ENCODE data around the gene MOK. TPM values are rescaled to one million over a fixed set of nuclear protein-coding genes. Genes with fewer than 3 reads are reported as not detected.

The MOK gene
- total RNA-seq, 2 donors from 2014 or later = 60.3 to 102 TPM

DNA sequence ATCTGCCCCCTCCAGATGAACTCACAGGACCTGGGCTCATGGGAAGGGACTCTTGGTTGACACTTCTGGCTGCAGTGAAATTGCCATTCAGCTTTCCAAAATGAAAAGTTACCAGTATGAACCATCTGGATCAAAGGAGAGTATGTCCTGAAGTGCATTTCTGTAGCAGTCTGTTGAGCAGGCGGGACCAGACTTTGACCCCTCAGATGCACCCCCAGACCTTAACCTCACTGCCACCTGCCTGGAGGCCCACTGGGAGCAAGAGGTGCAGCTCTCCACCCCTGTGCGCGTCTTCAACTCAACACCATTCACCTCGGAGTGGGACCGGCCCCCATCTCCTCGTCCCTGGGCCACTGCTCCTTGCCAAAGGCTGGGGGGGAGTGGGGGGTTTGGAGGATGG is 55.0 kb downstream of the MOK start:
- no peak overlapping the region for H3K27ac ChIP-seq (ENCODE audit: low read depth, low read length)
- Mint-ChIP-seq H3K9me3 (no peaks in the 10 kb centered on the region), H3K4me1 (peaks cover 8% of the 10 kb centered on the region), H3K27ac (peak overlapping the region; percentile 23), H3K4me3 (no peak overlapping the region), H3K27me3 (ENCODE audit: insufficient read depth) (peaks cover 23% of the 10 kb centered on the region), H3K36me3 (ENCODE audit: low read depth) (peaks cover 3% of the 10 kb centered on the region)
- H3K4me1 ChIP-seq (ENCODE audit: control insufficient read depth, insufficient read depth, low read length) = peaks cover 4% of the 10 kb centered on the region
- 99% methylated on average over 6 of the region's 6 CpGs; no CpG with 5 or more reads in 1 of the 2 experiments for WGBS, 2 experiments (ENCODE audit: insufficient coverage in 1 of 2, insufficient read length in 1 of 2)
- H3K4me3 ChIP-seq (ENCODE audit: low read length) = no peak overlapping the region
- peaks cover 12% of the 10 kb centered on the region for H3K9me3 ChIP-seq (ENCODE audit: control insufficient read depth, low read length)
- TF ChIP-seq, protein P1, sequence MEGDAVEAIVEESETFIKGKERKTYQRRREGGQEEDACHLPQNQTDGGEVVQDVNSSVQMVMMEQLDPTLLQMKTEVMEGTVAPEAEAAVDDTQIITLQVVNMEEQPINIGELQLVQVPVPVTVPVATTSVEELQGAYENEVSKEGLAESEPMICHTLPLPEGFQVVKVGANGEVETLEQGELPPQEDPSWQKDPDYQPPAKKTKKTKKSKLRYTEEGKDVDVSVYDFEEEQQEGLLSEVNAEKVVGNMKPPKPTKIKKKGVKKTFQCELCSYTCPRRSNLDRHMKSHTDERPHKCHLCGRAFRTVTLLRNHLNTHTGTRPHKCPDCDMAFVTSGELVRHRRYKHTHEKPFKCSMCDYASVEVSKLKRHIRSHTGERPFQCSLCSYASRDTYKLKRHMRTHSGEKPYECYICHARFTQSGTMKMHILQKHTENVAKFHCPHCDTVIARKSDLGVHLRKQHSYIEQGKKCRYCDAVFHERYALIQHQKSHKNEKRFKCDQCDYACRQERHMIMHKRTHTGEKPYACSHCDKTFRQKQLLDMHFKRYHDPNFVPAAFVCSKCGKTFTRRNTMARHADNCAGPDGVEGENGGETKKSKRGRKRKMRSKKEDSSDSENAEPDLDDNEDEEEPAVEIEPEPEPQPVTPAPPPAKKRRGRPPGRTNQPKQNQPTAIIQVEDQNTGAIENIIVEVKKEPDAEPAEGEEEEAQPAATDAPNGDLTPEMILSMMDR (conservative IDR thresholded peaks at IDR 0.05) = no peak
- no peaks in the 10 kb centered on the region for H3K27me3 ChIP-seq (ENCODE audit: control insufficient read depth, insufficient read depth, low read length, poor library complexity, severe bottlenecking)
- H3K9ac ChIP-seq (ENCODE audit: extremely low read depth, low read length, poor library complexity, severe bottlenecking) = no peak overlapping the region
- no peak for DNase-seq
- no peaks in the 10 kb centered on the region for H3K36me3 ChIP-seq (ENCODE audit: control insufficient read depth, insufficient read depth, low read length)

DNA sequence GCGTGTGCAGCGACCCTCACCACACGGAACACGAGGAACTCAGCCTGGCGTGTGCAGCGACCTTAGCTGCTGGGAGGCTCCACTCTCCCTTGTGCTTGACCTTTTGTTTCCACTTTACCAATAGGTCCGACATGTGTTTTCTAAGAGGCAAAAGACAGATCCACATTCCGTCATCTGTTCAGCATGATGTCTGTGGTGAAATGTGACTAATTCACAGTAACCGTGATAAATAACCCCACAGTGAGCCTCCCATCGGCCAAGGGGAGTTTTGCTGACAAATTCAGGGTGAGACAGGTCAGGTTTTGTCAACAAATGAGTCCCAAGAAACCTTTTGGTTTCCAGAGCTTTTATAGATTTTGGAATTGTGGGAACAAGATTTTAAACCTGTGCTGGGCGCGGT is 55.9 kb downstream of the MOK start:
- Histone ChIP-seq H3K9ac (ENCODE audit: extremely low read depth, low read length, poor library complexity, severe bottlenecking) (no peak overlapping the region), H3K9me3 (ENCODE audit: control insufficient read depth, low read length) (peaks cover 15% of the 10 kb centered on the region), H3K4me3 (ENCODE audit: low read length) (no peak overlapping the region), H3K27me3 (ENCODE audit: control insufficient read depth, insufficient read depth, low read length, poor library complexity, severe bottlenecking) (no peaks in the 10 kb centered on the region), H3K27ac (ENCODE audit: low read depth, low read length) (no peak overlapping the region), H3K4me1 (ENCODE audit: control insufficient read depth, insufficient read depth, low read length) (peaks cover 4% of the 10 kb centered on the region), H3K36me3 (ENCODE audit: control insufficient read depth, insufficient read depth, low read length) (no peaks in the 10 kb centered on the region)
- TF ChIP-seq, protein P1 (conservative IDR thresholded peaks at IDR 0.05) = no peak
- peak overlapping the region; percentile 91 for H3K27ac Mint-ChIP-seq
- no peak overlapping the region for H3K4me3 Mint-ChIP-seq
- no peak for DNase-seq
- peaks cover 8% of the 10 kb centered on the region for H3K4me1 Mint-ChIP-seq
- no peaks in the 10 kb centered on the region for H3K9me3 Mint-ChIP-seq
- peaks cover 21% of the 10 kb centered on the region for H3K27me3 Mint-ChIP-seq (ENCODE audit: insufficient read depth)
- WGBS, 2 experiments (ENCODE audit: insufficient coverage in 1 of 2, insufficient read length in 1 of 2) = 92 to 93% methylated on average over 7 to 12 of the region's 12 CpGs
- H3K36me3 Mint-ChIP-seq (ENCODE audit: low read depth) = peaks cover 3% of the 10 kb centered on the region

DNA sequence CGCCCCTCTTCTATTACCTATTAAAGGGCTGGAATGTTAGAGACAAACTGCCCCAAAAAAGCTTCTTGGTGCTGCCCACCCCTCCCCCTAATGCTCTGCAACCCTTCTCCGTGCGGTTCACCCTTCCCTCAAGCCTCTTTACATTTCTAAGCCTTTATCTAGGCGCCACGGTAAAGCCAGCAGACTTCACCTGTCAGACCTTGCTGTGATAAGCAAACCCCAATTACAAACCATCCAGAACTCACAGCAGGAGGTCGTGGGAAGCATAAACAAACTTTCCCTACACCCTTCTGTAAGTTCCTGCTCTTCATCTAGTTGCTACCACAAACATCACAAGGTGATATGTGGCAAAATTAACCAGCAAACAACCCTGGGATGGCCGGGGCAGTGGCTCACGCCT is 56.8 kb downstream of the MOK start:
- no peaks in the 10 kb centered on the region for H3K27me3 ChIP-seq (ENCODE audit: control insufficient read depth, insufficient read depth, low read length, poor library complexity, severe bottlenecking)

More for the DNA sequence above, 56.8 kb downstream of the MOK start:
- H3K9me3 ChIP-seq (ENCODE audit: control insufficient read depth, low read length) = peaks cover 24% of the 10 kb centered on the region
- Mint-ChIP-seq H3K4me3 (no peak overlapping the region), H3K27ac (no peak overlapping the region), H3K4me1 (peaks cover 8% of the 10 kb centered on the region), H3K9me3 (no peaks in the 10 kb centered on the region), H3K36me3 (ENCODE audit: low read depth) (peaks cover 3% of the 10 kb centered on the region), H3K27me3 (ENCODE audit: insufficient read depth) (peaks cover 21% of the 10 kb centered on the region)
- H3K27ac ChIP-seq (ENCODE audit: low read depth, low read length) = peak overlapping the region; percentile 45
- peaks cover 4% of the 10 kb centered on the region for H3K4me1 ChIP-seq (ENCODE audit: control insufficient read depth, insufficient read depth, low read length)
- H3K9ac ChIP-seq (ENCODE audit: extremely low read depth, low read length, poor library complexity, severe bottlenecking) = peak overlapping the region; percentile 57
- peak; percentile 92 for DNase-seq
- TF ChIP-seq, protein P1 (conservative IDR thresholded peaks at IDR 0.05) = no peak
- peak overlapping the region; percentile 72 for H3K4me3 ChIP-seq (ENCODE audit: low read length)
- no peaks in the 10 kb centered on the region for H3K36me3 ChIP-seq (ENCODE audit: control insufficient read depth, insufficient read depth, low read length)
- 0 to 13% methylated on average over 2 to 8 of the region's 8 CpGs for WGBS, 2 experiments (ENCODE audit: insufficient coverage in 1 of 2, insufficient read length in 1 of 2)

Measured in endodermal cell (in vitro differentiated cells).